GM12872 (cell line): ENCODE measurements around the gene NHERF1.

Source experiments
- CTCF ChIP-seq: IDR thresholded peaks from 3 replicates; pipeline ENCODE4 v1.5.1; 2011; ENCODE audit warnings: low read depth, mild to moderate bottlenecking, low read length, moderate library complexity; ENCODE audit not compliant: insufficient read depth

NHERF1 gene

GRCh38 chr17:74801896-74802295 is 53.5 kb downstream of the NHERF1 start:
- no peak for TF ChIP-seq CTCF

- TF ChIP-seq CTCF, result no peak
Observed at GRCh38 chr17:74803388-74803930, 55.0 kb downstream of the NHERF1 start.

- TF ChIP-seq CTCF, result no peak
Observed at GRCh38 chr17:74803971-74804370, 55.5 kb downstream of the NHERF1 start.

- TF ChIP-seq CTCF, result no peak
Observed at GRCh38 chr17:74804683-74805082, 56.3 kb downstream of the NHERF1 start.

- no peak for TF ChIP-seq CTCF
Observed at GRCh38 chr17:74805591-74805991, 57.2 kb downstream of the NHERF1 start.

- no peak for TF ChIP-seq CTCF
Observed at GRCh38 chr17:74806334-74806733, 57.9 kb downstream of the NHERF1 start.

- TF ChIP-seq CTCF, result no peak
Observed at GRCh38 chr17:74807441-74807840, 59.0 kb downstream of the NHERF1 start.
